Neural progenitor cell (in vitro differentiated cells): ENCODE measurements around the gene PPP1CA.

ENCODE experiments used
- EZH2 ChIP-seq: fragments of 200-600 bp; sonication (generic); IDR thresholded peaks from 2 replicates; pipeline ENCODE4 v1.6.1; 2017; ENCODE audit warnings: antibody characterized with exemption, mild to moderate bottlenecking, moderate library complexity
- EZH2phosphoT487 ChIP-seq: fragments of 200-600 bp; sonication (generic); IDR thresholded peaks from 2 replicates; pipeline ENCODE4 v1.6.1; 2017; ENCODE audit warnings: antibody characterized with exemption
- TF ChIP-seq, protein P1 (sequence below): fragments of 200-600 bp; sonication (generic); IDR thresholded peaks from 2 replicates; pipeline ENCODE4 v1.5.1; 2017; ENCODE audit warnings: antibody characterized with exemption, mild to moderate bottlenecking

DNA sequence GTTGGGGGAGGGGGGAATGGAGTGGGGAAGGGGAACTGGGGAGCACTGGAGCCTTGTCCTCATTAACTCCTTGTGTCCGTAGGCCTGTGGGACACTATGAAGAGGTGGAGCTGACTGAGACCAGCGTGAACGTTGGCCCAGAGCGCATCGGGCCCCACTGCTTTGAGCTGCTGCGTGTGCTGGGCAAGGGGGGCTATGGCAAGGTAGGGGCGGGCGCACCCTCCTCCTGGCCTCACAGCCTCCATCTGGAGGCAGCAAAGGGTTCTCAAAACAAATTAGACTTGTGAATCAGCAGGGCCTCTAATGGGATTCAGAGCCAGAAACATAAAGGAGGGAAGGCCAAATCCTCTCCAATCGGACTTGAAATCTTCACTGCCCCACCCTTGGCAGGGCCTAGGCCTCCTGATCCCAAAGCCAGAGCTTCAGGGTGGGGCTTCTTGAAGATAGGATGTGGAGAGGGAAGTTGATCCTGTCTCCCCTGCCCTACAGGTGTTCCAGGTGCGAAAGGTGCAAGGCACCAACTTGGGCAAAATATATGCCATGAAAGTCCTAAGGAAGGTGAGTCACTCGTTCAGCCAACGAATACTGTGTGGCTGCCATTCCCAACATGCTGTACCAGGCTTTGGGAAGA lies 27.5 kb upstream of the PPP1CA start:
- TF ChIP-seq, protein P1, sequence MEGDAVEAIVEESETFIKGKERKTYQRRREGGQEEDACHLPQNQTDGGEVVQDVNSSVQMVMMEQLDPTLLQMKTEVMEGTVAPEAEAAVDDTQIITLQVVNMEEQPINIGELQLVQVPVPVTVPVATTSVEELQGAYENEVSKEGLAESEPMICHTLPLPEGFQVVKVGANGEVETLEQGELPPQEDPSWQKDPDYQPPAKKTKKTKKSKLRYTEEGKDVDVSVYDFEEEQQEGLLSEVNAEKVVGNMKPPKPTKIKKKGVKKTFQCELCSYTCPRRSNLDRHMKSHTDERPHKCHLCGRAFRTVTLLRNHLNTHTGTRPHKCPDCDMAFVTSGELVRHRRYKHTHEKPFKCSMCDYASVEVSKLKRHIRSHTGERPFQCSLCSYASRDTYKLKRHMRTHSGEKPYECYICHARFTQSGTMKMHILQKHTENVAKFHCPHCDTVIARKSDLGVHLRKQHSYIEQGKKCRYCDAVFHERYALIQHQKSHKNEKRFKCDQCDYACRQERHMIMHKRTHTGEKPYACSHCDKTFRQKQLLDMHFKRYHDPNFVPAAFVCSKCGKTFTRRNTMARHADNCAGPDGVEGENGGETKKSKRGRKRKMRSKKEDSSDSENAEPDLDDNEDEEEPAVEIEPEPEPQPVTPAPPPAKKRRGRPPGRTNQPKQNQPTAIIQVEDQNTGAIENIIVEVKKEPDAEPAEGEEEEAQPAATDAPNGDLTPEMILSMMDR, result no peak
- TF ChIP-seq EZH2, result no peak
- no peak for TF ChIP-seq EZH2phosphoT487
